GM21737 (cell line): ENCODE results near the gene EVX2.

Source experiments
- ATAC-seq: cut with Tn5 transposase; IDR thresholded peaks from one replicate; pipeline ENCODE4 v1.9.1; 2021; ENCODE audit warnings: mild to moderate bottlenecking, moderate library complexity; ENCODE audit not compliant: unreplicated experiment

EVX2 gene

GRCh38 chr2:176067589-176068418 lies 16.0 kb downstream of the EVX2 start:
- no peak for ATAC-seq

- ATAC-seq: no peak
Measured at GRCh38 chr2:176066645-176067588, 16.8 kb downstream of the EVX2 start.

- no peak for ATAC-seq
Measured at GRCh38 chr2:176063958-176064357, 19.8 kb downstream of the EVX2 start.

- no peak for ATAC-seq
Measured at GRCh38 chr2:176056406-176056805, 27.4 kb downstream of the EVX2 start.

- ATAC-seq: no peak
Measured at GRCh38 chr2:176039375-176039774, 44.4 kb downstream of the EVX2 start.

- no peak for ATAC-seq
Measured at GRCh38 chr2:176038694-176039093, 45.1 kb downstream of the EVX2 start.

GRCh38 chr2:176035013-176035691 lies 48.6 kb downstream of the EVX2 start:
- no peak for ATAC-seq

- no peak for ATAC-seq
Measured at GRCh38 chr2:176027806-176028205, 56.0 kb downstream of the EVX2 start.
